HG03469 (cell line): Measurements from ENCODE around the gene MARCHF2.

Experiments used
- ATAC-seq: cut with Tn5 transposase; IDR thresholded peaks from one replicate; pipeline ENCODE4 v1.9.1; 2021; ENCODE audit warnings: mild to moderate bottlenecking, moderate library complexity, moderate number of reproducible peaks; ENCODE audit not compliant: unreplicated experiment

The MARCHF2 gene

DNA sequence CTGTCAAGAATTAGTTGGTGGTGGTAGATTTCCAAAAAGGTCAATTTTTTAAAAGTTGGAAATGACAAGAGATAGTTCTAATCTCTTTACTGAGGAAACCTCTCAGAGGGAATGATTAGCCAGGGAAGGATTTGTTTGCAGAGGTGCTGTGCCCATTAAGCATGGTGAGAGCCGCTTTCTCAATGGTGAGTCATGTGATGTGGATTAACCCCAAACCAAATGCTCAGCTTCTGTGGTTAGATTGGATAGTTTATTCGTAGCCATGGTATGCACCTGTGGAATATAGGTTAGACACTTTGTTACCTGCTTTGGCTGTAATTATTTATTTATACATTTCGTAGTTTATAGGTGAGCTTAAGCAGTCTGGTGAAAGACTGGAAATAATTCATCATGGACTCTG is 38.8 kb downstream of the MARCHF2 start:
- ATAC-seq = no peak

DNA sequence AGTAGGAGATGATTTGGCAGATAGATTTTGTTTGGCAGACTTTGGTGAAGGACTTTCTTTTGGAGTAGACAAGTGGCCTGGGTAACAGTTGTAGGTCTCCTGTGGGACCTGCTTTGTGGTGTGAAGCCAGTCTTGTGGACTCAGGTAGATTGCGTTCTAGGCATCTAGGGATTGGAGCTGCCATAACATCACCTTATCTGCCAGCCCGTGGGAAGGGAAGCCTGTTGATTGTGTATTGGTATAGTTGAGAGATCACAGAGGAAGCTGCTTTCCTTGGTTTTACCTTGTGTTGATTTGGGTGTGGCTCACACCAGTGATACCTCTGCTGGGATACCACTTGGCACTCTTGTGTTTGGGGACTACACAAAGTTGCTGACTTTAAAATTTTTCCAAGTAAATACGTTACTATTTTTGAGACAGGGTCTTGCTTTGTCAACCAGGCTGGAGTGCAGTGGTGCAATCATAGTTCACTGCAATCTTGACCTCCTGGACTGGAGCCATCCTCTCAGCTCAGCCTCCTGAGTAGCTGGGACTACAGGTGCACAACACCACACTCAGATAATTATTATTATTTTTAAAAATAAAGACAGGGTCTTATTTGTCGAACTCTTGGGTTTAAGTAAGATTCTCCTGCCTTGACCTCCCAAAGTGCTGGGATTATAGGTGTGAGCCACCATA is 39.5 kb downstream of the MARCHF2 start:
- ATAC-seq = no peak

DNA sequence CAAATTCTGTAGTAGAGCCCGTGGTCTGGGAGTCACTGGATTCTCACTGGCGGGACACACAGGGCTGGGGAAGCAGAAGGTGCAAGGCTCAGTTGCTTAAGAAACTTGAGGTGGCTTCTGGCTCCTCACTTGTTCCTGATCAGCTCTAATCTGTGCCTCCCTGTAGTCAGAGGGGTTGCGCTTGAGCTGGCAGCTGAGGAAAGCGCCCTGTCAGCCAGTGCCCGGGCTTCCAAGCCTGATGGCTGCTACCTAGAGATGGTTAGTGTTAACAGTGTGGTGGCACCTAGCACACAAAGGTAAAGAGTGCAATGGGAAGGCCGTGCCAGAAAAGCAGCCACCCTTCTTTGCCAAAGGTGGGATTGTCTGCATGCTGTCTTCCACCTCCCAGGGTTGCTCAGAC is 40.5 kb downstream of the MARCHF2 start:
- ATAC-seq = no peak

DNA sequence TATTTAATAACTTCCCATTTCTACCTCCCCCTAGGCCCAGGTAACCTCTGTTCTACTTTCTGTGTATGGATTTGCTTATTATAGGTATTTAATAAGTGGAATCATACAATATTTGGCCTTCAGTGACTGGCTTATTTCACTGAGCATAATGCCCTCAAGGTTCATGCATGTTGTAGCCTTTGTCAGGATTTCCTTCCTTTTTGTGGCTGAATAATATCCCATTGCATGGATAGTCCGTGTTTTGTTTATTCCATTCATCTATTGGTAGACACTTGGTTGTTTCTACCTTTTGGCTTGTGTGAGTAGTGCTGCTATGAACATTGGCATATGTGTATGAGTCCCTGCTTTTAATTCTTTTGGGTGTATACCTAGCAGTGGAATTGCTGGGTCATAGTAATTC is 41.1 kb downstream of the MARCHF2 start:
- no peak for ATAC-seq

DNA sequence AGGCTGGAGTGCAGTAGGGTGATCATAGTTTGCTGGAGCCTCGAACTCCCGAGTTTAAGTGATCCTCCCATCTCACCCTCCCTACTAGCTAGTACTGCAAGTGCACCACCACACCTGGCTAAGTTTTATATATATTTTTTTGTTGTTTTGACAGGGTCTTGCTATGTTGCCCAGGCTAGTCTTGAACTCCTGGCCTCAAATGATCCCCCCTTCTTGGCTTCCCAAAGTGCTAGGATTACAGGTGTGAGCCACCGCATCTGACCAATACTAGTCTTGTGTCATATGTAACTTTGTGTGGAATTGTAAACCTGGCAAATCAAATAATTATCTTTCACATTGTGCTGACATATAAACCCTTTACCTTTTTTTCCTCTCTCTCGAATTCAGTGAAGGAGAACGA is 41.9 kb downstream of the MARCHF2 start:
- no peak for ATAC-seq

DNA sequence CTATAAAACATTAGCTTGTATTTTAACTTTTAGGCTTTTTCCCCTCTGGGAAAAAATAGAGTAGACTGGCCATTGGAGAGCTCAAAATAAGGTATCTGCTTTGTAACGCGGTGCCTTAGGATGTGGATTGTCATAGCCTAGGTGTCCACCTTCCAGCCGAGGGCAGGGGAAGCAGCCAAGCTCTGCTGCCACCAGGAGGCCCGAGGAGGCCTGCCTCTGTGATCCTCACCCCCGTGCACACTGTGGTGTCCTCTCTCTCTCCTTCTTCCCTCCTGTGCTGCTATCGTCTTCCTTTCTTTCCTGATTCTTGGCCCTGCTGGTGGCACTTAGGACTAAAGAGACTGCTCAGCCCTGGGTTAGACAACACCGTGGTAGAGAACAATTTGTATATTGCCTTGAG is 43.0 kb downstream of the MARCHF2 start:
- no peak for ATAC-seq

DNA sequence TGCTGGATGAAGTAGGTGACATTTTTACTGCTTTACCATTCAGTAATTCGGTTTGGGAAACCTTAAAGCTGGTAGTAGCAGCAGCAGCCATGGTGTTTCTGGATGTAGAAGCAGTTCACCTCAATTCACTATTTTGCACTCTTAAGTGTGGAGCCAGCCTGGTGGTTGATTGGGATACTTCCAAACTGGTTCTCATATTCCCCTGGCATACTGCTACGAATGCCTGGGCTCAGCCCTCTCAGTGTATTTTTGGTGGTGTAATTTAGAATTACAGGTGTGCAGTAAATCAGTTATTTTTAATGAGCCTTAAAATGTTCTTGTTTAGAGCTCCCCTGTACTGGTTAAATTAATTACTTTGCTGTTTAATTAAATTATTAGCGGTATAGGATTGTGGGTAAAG is 44.1 kb downstream of the MARCHF2 start:
- no peak for ATAC-seq

DNA sequence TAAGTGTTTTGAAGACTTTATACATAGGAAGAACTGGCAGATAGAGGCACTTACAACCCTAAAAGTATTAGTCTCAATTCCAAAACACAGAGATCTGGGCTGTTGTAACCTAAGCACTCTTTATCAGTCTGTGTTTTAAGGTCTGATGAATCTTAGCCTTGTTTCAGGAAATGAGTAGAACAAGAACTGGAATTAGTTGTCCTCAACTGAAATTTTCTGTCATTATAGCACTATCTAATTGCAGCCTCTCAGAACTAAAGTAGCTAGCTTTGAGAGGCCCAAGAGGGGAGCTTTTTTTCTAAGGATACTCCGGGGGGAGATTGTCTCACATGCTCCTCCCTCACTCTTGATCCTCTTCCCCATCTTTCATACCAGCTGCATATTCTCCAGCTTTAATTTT is 44.7 kb downstream of the MARCHF2 start:
- ATAC-seq = no peak

DNA sequence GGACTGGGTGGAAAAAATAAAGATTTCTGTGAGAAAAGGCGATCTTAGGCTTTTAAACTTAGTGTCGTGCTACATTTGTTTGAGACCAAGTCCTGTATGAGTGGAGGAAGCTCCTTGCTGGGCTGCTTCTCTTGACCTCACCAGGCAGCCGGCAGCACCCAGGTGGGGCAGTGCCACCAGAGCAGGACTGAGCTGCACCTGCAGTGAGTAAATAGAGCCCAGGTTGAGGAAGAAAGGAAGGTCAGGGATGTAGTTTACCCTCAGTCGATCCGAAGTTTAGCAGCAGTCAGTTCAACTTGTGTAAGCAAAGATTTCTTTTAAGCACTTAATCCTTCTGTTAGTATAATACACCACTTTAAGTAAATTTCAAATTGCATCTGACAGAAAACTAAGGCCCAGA is 45.3 kb downstream of the MARCHF2 start:
- ATAC-seq = no peak

DNA sequence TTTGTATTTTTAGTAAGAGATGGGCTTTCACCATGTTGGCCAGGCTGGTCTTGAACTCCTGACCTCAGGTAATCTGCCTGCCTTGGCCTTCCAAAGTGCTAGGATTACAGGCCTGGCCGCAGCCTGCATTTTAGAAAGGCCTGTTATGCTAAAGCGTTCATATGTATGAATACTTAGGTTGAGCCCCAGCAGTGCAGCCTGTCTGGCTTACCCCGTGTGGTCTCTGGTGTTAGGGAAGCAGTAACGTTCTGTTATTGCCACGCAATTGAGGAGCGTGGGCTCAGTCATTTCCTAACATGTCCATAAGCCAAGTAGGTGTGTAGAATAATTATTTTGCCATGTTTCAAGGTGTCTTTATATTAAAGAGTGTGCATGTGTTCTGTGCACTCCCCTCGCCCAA is 46.0 kb downstream of the MARCHF2 start:
- no peak for ATAC-seq

DNA sequence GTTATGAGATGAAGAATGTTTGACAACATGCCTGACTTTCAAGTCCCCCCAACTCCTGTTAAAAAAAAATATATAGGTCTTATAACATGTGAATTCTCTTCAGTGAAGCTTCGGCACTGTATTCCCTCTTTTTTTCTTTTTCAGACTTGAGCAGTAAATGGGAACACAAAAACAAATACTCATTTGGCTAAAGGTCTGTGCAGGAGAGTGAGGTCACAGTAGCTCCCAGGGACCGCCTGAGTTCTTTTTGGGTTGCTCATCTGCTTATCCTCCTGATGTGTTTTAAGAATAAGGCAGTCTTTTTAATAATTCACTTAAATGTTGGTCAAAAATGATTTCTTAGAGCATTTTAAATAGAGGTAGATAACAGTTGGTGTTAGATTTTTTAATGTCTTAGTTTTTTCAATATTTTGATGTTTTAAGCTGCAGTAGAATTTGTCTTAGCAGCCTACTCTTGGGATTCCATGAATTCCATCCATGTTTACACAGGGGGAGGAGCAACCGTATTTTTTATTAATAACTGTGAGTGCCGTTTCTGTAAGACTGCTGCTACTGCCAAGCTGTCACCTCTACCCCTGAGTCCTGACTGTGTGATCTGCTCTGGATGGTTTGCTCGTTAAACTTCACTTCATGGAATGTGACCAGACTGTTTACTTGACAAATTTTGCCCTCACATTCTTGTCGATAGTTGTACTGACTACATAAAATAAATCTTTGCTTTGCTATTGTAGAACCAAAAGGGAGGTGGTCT is 46.6 kb downstream of the MARCHF2 start:
- no peak for ATAC-seq

DNA sequence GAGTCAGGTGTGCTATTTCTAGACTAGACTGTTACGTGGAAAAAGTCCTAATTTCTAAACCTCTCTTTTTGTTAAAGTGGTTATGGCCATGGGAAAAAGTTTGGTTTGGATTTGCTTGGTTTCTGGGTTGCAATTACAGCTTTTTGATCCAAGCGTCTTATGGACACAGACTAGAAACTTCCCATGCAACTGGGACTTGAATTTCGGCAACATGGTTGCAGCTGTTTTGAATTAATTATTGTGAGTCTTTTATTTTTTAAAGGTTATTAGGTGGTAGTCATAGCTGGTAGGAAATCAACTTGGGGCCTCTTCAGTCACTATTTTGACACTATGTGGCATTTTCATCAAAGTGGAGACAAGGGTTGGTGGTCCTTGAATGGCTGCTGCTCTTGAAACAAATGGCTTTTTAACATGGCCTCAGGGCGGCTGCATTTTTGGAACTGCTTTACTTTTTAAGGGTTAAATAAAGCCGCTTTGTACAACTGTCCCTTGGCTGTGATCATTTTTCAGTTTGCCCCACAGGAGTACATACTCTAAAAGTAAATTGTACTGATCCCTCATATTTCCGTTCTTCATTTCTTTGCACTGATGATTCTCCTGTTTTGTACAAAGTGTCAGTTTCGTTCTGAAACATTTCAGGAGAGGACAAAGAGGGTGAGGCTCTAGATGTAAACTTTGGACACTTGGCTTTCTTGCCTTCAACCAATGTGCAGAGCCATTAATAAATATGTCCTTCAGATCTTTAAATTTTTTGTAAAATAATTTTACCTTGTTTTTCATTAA is 47.6 kb downstream of the MARCHF2 start:
- no peak for ATAC-seq

DNA sequence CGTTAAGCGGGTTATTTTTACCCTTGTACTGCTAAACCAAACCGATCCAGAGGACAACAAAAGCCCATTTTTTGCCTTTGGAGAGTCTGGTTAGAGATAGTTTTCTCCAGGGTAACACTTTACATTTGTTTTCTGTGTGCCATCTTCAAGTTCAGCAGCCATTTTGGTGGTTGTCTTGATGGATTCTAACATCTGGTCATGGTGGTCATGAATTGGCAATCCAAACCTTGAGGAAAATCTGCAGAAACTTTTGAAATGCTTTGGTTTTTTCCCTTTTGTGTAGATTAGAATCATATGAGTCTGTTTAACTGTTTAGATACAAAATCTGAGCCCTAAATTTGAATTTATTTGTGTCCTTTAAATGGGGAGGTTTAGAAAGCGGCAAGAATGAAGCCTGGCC is 48.3 kb downstream of the MARCHF2 start:
- ATAC-seq = no peak

DNA sequence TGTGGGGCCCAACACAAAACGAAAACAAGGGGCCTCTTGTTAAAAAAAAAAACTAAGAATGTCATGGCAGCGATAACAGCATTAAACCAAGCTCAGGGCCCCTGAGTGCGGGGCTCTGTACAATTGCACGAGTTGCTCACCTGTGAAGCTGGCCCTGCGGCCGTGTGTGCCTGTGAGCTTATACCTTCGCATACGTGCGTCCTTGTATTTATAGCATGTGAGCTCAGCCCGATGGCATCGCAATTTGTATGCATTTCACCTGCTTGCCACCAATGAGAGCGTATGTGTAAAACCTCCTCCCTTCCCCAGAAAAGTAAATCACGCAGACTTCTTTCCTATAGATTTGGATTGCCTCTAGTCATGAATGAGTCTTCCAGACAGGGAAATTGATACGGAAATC is 48.8 kb downstream of the MARCHF2 start:
- no peak for ATAC-seq

DNA sequence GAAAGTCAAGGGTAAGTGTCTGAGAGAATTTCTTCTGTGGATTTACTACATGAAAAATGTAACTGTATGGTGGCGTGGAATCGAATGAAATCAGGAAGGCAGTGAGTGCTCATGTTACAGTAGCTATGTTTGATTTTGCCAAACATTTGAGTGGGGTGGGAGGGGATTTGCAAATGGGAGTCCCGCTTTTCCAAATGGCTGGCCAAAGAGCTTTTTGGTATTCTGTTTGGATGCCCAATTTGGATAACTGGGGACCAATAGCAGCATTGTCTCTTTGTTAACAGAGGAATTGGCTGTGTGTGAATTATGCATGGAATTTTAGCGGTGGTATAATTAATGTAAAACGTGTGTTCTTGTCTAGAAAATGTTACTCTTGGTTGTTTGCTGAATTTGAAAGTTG is 49.5 kb downstream of the MARCHF2 start:
- ATAC-seq = no peak

DNA sequence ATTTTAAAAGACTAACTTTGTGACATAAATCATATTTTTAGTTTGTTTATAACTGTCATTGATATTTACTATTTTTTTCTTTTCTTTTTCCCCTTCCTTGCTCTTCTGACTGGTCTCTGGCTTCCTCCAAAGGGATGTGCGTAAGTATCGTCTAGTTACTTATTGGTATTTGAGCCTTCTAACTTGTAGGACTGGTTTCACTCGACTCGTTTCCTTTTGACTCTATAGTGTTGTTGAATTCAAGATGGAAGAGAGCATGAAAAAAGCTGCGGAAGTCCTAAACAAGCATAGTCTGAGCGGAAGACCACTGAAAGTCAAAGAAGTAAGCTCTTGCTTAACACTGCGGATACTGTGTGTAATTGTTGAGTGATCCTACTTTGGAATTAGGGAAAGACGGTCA is 50.3 kb downstream of the MARCHF2 start:
- ATAC-seq = no peak

DNA sequence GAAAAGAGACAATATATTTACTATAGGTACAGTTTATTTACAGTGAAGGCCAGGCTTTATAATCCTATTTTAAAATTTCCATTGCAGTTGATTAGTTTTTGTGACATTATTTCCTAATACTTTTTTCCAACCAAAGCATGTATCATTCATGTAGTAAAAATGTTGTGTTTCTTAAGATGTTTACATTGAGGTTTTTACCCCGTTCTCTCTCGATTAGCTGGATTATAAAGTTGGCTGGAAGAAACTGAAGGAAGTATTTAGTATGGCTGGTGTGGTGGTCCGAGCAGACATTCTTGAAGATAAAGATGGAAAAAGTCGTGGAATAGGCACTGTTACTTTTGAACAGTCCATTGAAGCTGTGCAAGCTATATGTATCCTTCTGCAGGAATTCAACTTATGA is 52.9 kb downstream of the MARCHF2 start:
- ATAC-seq = no peak

DNA sequence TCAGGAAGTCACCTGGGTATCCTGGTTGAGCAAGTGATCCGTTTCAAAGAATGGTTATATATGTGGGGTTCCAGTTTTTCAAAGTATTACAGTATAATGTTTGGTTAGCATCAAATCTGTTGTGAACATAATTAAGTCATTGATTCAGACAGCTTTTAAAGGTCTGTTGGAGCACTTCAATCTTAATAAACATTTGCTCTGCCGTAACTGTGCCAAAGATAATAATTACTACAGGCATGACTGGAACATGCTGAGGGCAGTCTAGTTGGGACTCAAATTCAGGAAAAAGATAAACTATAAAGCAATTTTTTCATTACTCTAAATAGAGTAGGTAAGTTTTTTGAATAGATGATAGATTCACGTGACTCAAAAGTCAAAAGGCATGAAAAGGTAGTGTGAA is 55.0 kb downstream of the MARCHF2 start:
- no peak for ATAC-seq

DNA sequence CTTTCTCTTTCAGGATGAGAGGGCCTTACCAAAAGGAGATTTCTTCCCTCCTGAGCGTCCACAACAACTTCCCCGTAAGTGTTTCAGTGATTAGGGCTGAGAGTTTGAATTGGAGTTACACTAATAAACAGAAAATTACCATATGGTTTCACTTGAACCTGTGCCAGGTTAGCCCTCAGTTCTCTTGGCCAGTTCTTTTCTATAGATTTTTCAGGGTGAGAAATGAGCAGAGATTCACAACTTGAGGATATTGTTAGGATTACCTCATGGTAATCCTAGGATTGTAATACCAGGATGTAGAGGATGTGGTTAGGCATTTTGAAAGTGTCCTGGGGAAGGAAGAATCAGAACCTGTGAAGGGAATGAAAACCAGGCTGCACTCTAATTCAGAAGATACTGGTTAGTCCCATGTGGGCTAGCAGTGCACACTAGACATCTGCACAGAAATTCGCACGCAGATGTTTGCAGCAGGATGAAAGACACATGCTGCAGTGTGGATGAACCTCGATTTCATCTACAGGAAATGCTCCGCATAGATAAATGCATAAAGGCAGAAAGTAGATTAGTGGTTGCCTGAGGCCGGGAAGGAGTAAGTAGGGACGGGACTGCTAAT is 55.8 kb downstream of the MARCHF2 start:
- no peak for ATAC-seq

DNA sequence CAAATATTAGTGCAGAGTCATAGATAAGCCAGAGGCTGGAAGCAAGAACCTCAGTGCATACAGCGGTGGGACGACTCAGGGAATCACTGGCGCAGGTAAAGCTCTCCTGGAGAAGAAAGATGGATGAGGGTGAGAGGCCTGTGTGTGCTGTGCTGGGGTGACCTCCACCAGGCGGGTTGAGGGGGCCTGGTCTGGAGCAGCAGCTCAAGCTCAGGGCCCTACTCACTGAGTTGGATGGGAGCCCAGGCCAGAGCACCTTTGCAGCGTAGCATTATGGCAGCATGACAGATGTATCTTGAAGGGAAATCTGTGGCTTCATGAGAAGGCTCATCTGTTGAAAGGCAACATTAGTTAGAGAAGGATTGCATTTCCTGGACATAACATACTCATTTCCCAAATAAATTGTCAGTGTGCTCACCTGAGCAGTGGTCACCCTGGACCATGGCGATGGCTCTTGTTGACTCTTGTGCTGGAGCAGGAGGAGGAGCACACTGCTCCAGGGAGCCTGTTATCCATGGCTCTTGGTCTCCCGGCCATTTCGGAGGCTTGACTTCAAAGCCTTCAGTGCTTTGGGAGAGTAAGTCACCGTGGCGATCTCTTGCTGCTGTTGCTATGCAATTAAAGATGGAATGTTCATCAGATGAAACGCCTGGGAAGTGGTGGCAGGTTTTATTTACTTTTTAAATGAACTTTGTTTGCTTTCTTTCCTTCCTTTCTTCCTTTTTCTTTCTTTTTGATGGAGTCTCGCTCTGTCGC is 56.7 kb downstream of the MARCHF2 start:
- ATAC-seq = no peak
